OCI-LY7 (cell line): ENCODE results near the gene NKX6-2.

Source experiments
- CTCF ChIP-seq: fragments of 200-600 bp; sonication (generic); conservative IDR thresholded peaks from 2 replicates; pipeline ENCODE4 v1.5.1; 2014; ENCODE audit warnings: mild to moderate bottlenecking, antibody characterized with exemption, low read length, moderate library complexity, mixed read lengths
- EZH2phosphoT487 ChIP-seq: fragments of 200-600 bp; sonication (generic); IDR thresholded peaks from 2 replicates; pipeline ENCODE4 v1.6.1; 2018; ENCODE audit warnings: low read depth, borderline replicate concordance, mild to moderate bottlenecking, mixed run types, antibody characterized with exemption, low read length, moderate library complexity, mixed read lengths

GRCh38 chr10:132777441-132777840, 8.5 kb downstream of the NKX6-2 start:
- TF ChIP-seq CTCF: no peak
- TF ChIP-seq EZH2phosphoT487: no peak
